HEK293 (cell line): ENCODE measurements around the gene SPIB.

Experiments
- GFI1B ChIP-seq: fragments of 450-650 bp; formaldehyde crosslinking; IDR thresholded peaks from 2 replicates; pipeline ENCODE4 v1.5.1; 2016; ENCODE audit warnings: missing biosample characterization, missing genetic modification characterization
- GLI2 ChIP-seq: fragments of 450-650 bp; formaldehyde crosslinking; IDR thresholded peaks from 2 replicates; pipeline ENCODE4; 2017; ENCODE audit warnings: missing biosample characterization, missing genetic modification characterization, low read depth, borderline replicate concordance
- GLI4 ChIP-seq: fragments of 450-650 bp; formaldehyde crosslinking; IDR thresholded peaks from 2 replicates; pipeline ENCODE4 v1.5.1; 2016; ENCODE audit warnings: missing biosample characterization, missing genetic modification characterization
- OVOL3 ChIP-seq: fragments of 450-650 bp; formaldehyde crosslinking; IDR thresholded peaks from 2 replicates; pipeline ENCODE4 v1.5.1; 2016; ENCODE audit warnings: missing biosample characterization, missing genetic modification characterization
- PATZ1 ChIP-seq: fragments of 450-650 bp; formaldehyde crosslinking; IDR thresholded peaks from 2 replicates; pipeline ENCODE4 v1.5.1; 2016; ENCODE audit warnings: missing biosample characterization, missing genetic modification characterization
- PRDM10 ChIP-seq: fragments of 450-650 bp; formaldehyde crosslinking; IDR thresholded peaks from 2 replicates; pipeline ENCODE4 v1.5.1; 2016; ENCODE audit warnings: missing biosample characterization, missing genetic modification characterization
- SP7 ChIP-seq: fragments of 450-650 bp; formaldehyde crosslinking; IDR thresholded peaks from 2 replicates; pipeline ENCODE4 v1.5.1; 2016; ENCODE audit warnings: missing biosample characterization, missing genetic modification characterization
- TSHZ1 ChIP-seq: fragments of 450-650 bp; formaldehyde crosslinking; IDR thresholded peaks from 2 replicates; pipeline ENCODE4 v1.5.1; 2016; ENCODE audit warnings: missing biosample characterization, missing genetic modification characterization, borderline replicate concordance
- YY1 ChIP-seq: fragments of 450-650 bp; formaldehyde crosslinking; IDR thresholded peaks from 2 replicates; pipeline ENCODE4 v1.5.1; 2018; ENCODE audit warnings: missing biosample characterization, missing genetic modification characterization
- ZEB2 ChIP-seq: fragments of 450-650 bp; formaldehyde crosslinking; IDR thresholded peaks from 2 replicates; pipeline ENCODE4 v1.5.1; 2016; ENCODE audit warnings: missing biosample characterization, missing genetic modification characterization
- ZNF114 ChIP-seq: fragments of 450-650 bp; formaldehyde crosslinking; IDR thresholded peaks from 2 replicates; pipeline ENCODE4 v1.5.0; 2017; ENCODE audit warnings: missing biosample characterization, missing genetic modification characterization
- ZNF121 ChIP-seq: fragments of 450-650 bp; formaldehyde crosslinking; IDR thresholded peaks from 2 replicates; pipeline ENCODE4 v1.5.1; 2016; ENCODE audit warnings: missing biosample characterization, missing genetic modification characterization
- ZNF223 ChIP-seq: fragments of 450-650 bp; formaldehyde crosslinking; IDR thresholded peaks from 2 replicates; pipeline ENCODE4 v1.5.1; 2016; ENCODE audit warnings: missing biosample characterization, missing genetic modification characterization
- ZNF274 ChIP-seq, 2 experiments: fragments of 200-500 bp in 1 of 2; fragments of 450-650 bp in 1 of 2; sonication (Bioruptor generic) in 1 of 2; formaldehyde crosslinking in 1 of 2; IDR thresholded peaks; 2 replicates each; pipeline versions ENCODE4 v1.5.1 to v1.6.1; 2014 to 2016; ENCODE audit warnings: borderline replicate concordance in 1 of 2, inconsistent platforms in 1 of 2, low read length in 1 of 2, missing biosample characterization in 1 of 2, missing genetic modification characterization in 1 of 2
- ZNF311 ChIP-seq: fragments of 450-650 bp; formaldehyde crosslinking; IDR thresholded peaks from 2 replicates; pipeline ENCODE4 v1.5.1; 2017; ENCODE audit warnings: missing biosample characterization, missing genetic modification characterization, borderline replicate concordance
- ZNF501 ChIP-seq: fragments of 450-650 bp; formaldehyde crosslinking; IDR thresholded peaks from 2 replicates; pipeline ENCODE4 v1.5.1; 2016; ENCODE audit warnings: missing biosample characterization, missing genetic modification characterization
- ZNF626 ChIP-seq: fragments of 450-650 bp; sonication (Bioruptor Pico); formaldehyde crosslinking; IDR thresholded peaks from 2 replicates; pipeline ENCODE4 v1.5.1; 2018; ENCODE audit warnings: missing biosample characterization, missing genetic modification characterization, inconsistent platforms
- ZNF639 ChIP-seq: fragments of 450-650 bp; formaldehyde crosslinking; IDR thresholded peaks from 2 replicates; pipeline ENCODE4 v1.5.1; 2016; ENCODE audit warnings: missing biosample characterization, missing genetic modification characterization
- ZNF670 ChIP-seq: fragments of 450-650 bp; formaldehyde crosslinking; IDR thresholded peaks from 2 replicates; pipeline ENCODE4 v1.5.1; 2016; ENCODE audit warnings: missing biosample characterization, missing genetic modification characterization, low read depth
- TF ChIP-seq, protein P1 (sequence below): fragments of 450-650 bp; formaldehyde crosslinking; IDR thresholded peaks from 2 replicates; pipeline ENCODE4 v1.5.0; 2017; ENCODE audit warnings: missing biosample characterization, missing genetic modification characterization, borderline replicate concordance
- TF ChIP-seq, protein P2 (sequence below): fragments of 450-650 bp; formaldehyde crosslinking; IDR thresholded peaks from 2 replicates; pipeline ENCODE4 v1.5.1; 2016; ENCODE audit warnings: missing biosample characterization, missing genetic modification characterization

Gene SPIB

GRCh38 chr19:50416034-50416977, 2.4 kb upstream of the SPIB start (continued):
- peak; percentile 51; the same call in 1 of the 2 replicates for TF ChIP-seq PATZ1 (tag by site-specific recombination)
- no peak for TF ChIP-seq TSHZ1 (tag by site-specific recombination)
- TF ChIP-seq SP7 (tag by site-specific recombination): no peak
- TF ChIP-seq ZEB2 (tag by site-specific recombination): no peak
- TF ChIP-seq YY1 (tag by site-specific recombination): no peak
- TF ChIP-seq ZNF114: no peak
- TF ChIP-seq ZNF223 (tag by site-specific recombination): no peak
- TF ChIP-seq GLI2 (tag by site-specific recombination): no peak
- TF ChIP-seq GFI1B (tag by site-specific recombination): no peak
- no peak for TF ChIP-seq PRDM10 (tag by site-specific recombination)
- TF ChIP-seq, protein P1, sequence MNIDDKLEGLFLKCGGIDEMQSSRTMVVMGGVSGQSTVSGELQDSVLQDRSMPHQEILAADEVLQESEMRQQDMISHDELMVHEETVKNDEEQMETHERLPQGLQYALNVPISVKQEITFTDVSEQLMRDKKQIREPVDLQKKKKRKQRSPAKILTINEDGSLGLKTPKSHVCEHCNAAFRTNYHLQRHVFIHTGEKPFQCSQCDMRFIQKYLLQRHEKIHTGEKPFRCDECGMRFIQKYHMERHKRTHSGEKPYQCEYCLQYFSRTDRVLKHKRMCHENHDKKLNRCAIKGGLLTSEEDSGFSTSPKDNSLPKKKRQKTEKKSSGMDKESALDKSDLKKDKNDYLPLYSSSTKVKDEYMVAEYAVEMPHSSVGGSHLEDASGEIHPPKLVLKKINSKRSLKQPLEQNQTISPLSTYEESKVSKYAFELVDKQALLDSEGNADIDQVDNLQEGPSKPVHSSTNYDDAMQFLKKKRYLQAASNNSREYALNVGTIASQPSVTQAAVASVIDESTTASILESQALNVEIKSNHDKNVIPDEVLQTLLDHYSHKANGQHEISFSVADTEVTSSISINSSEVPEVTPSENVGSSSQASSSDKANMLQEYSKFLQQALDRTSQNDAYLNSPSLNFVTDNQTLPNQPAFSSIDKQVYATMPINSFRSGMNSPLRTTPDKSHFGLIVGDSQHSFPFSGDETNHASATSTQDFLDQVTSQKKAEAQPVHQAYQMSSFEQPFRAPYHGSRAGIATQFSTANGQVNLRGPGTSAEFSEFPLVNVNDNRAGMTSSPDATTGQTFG (tag by site-specific recombination): no peak
- no peak for TF ChIP-seq ZNF311 (tag by site-specific recombination)
- TF ChIP-seq ZNF626: no peak
- TF ChIP-seq ZNF639 (tag by site-specific recombination): no peak
- no peak for TF ChIP-seq ZNF121
- no peak for TF ChIP-seq ZNF670 (tag by site-specific recombination)
- TF ChIP-seq ZNF501 (tag by site-specific recombination): no peak
- no peak for TF ChIP-seq GLI4 (tag by site-specific recombination)
- TF ChIP-seq, protein P2, sequence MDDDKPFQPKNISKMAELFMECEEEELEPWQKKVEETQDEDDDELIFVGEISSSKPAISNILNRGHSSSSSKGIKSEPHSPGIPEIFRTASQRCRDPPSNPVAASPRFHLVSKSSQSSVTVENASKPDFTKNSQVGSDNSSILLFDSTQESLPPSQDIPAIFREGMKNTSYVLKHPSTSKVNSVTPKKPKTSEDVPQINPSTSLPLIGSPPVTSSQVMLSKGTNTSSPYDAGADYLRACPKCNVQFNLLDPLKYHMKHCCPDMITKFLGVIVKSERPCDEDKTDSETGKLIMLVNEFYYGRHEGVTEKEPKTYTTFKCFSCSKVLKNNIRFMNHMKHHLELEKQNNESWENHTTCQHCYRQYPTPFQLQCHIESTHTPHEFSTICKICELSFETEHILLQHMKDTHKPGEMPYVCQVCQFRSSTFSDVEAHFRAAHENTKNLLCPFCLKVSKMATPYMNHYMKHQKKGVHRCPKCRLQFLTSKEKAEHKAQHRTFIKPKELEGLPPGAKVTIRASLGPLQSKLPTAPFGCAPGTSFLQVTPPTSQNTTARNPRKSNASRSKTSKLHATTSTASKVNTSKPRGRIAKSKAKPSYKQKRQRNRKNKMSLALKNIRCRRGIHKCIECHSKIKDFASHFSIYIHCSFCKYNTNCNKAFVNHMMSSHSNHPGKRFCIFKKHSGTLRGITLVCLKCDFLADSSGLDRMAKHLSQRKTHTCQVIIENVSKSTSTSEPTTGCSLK (tag by site-specific recombination): no peak
- TF ChIP-seq OVOL3: no peak
- TF ChIP-seq ZNF274 (IDR thresholded peaks at IDR 0.05; ENCODE audit: low read length): no peak
- TF ChIP-seq ZNF274 (tag by site-specific recombination; IDR thresholded peaks at IDR 0.05; ENCODE audit: borderline replicate concordance): no peak
